Activated T-cell treated with anti-CD3 and anti-CD28 coated beads, Interleukin-2, amount 50 U/mL, for 24 hours (primary cell): ENCODE results near the gene C12orf56.
A peak's percentile ranks its signal among the peaks of the same experiment; 100 is the strongest.
"Not testable (repeated sequence)": the region's sequence is repeated elsewhere in the genome, so short reads cannot be mapped to it uniquely, and the experiment has no call there.

ENCODE experiments used
- DNase-seq: peaks from one replicate; pipeline ENCODE4 v3.0.0-alpha.2; 2020
- H3K27ac Mint-ChIP-seq: 2 replicates; pipeline ENCODE4 v1.8.0; 2020; ENCODE audit warnings: mild to moderate bottlenecking, mixed read lengths
- H3K27me3 Mint-ChIP-seq: 2 replicates; pipeline ENCODE4 v1.8.0; 2020; ENCODE audit warnings: mixed read lengths
- H3K36me3 Mint-ChIP-seq: 2 replicates; pipeline ENCODE4 v1.8.0; 2020; ENCODE audit warnings: low read depth, mixed read lengths
- H3K4me1 Mint-ChIP-seq: 2 replicates; pipeline ENCODE4 v1.8.0; 2020; ENCODE audit warnings: low read depth, mixed read lengths
- H3K4me3 Mint-ChIP-seq: 2 replicates; pipeline ENCODE4 v1.8.0; 2020; ENCODE audit warnings: mild to moderate bottlenecking, moderate library complexity, mixed read lengths
- H3K9me3 Mint-ChIP-seq: 2 replicates; pipeline ENCODE4 v1.8.0; 2020; ENCODE audit warnings: mixed read lengths

The C12orf56 gene

DNA sequence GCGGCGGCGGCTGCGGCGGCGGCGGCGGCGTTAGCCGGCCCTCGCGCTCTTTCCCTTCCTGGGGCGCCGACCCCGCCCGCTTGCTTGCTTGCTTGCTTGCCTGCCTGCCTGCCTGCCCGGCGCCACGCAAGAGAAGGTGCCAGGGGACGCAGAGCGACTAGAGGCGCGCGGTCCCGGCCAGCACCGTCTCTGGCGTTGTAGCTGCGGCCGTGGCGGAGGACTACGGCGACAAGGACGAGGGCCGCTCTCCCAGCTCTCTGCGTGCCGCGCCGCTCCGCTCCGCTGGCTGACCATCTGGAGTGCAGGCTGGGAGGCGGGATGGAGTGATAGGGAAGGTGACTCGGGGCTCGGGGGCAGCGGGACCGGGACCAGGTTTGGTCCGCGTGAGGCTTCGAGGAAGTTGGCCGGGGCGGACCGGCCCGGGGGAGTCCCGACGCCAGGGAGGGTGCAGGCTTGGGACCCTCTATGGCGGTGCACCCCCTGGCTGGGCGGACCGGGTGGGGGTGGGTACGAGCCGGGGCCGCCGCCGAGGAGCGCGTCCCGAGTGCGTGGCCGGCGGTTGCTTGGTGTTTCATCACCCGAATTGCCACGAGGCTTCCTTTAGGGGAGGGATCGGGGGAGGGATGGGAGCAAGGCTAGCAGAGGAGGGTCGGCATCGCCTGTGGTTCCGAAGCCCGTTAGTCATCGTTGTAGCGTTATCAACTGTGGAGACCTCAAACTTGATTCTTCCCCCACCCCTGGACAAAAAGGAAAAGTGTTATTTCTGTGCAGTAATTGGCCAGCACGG, 14.1 kb upstream of the C12orf56 start:
- Mint-ChIP-seq H3K27ac (peak overlapping the region; percentile 99), H3K9me3 (no peaks in the 10 kb centered on the region), H3K4me1 (peaks cover 53% of the 10 kb centered on the region), H3K27me3 (no peaks in the 10 kb centered on the region), H3K4me3 (peak overlapping the region; percentile 97), H3K36me3 (peaks cover 45% of the 10 kb centered on the region)
- DNase-seq: peak; percentile 83

DNA sequence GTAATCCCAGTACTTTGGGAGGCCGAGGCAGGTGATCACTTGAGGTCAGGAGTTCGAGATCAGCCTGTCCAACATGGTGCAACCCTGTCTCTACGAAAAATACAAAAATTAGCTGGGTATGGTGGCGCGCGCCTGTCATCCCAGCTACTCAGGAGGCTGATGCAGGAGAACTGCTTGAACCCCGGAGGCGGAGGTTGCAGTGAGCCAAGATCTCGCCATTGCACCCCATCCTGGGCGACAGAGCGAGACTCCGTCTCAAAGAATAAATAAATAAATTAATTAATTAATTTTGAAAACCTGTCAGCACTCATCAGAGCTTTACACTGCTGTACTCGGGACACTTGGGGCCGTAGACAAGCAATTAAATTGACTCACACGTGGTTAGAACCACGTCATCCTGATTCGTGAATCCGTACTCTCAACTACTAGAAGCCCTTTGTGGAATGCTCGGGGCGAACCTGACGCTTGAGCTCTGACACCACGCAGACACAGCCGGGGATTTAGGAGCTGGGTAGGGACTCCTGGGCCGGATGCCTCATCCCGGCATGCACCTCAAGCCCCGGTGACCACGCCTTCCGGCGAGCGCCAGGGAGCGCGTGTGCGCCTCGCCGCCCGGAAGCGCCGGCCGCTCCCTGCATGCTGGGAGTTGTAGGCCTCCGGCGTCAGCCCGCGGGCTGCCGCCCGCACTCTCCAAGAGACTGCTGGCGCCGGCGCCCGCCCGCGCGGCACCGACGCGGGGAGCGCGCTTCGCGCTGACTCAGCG, 13.3 kb upstream of the C12orf56 start, which contains the start of gene XPOT:
XPOT (plus strand) TSS at position 686 of the 763 bp plus-strand sequence. CDS start 5,644 bp downstream, outside the sequence.
- H3K36me3 Mint-ChIP-seq: peaks cover 37% of the 10 kb centered on the region
- no peaks in the 10 kb centered on the region for H3K27me3 Mint-ChIP-seq
- H3K4me1 Mint-ChIP-seq: peaks cover 52% of the 10 kb centered on the region
- peak within 1 kb of the TSS; percentile 97 for H3K4me3 Mint-ChIP-seq
- no peaks in the 10 kb centered on the region for H3K9me3 Mint-ChIP-seq
- DNase-seq: peak; percentile 93
- peak within 1 kb of the TSS; percentile 99 for H3K27ac Mint-ChIP-seq

- Mint-ChIP-seq H3K9me3 (no peaks in the 10 kb centered on the region), H3K36me3 (peaks cover 20% of the 10 kb centered on the region), H3K27me3 (no peaks in the 10 kb centered on the region), H3K27ac (no peak overlapping the region), H3K4me3 (no peak overlapping the region), H3K4me1 (peaks cover 39% of the 10 kb centered on the region)
- DNase-seq: no peak
These were observed 11.6 kb upstream of the C12orf56 start for GRCh38 chr12:64402181-64402580.

DNA sequence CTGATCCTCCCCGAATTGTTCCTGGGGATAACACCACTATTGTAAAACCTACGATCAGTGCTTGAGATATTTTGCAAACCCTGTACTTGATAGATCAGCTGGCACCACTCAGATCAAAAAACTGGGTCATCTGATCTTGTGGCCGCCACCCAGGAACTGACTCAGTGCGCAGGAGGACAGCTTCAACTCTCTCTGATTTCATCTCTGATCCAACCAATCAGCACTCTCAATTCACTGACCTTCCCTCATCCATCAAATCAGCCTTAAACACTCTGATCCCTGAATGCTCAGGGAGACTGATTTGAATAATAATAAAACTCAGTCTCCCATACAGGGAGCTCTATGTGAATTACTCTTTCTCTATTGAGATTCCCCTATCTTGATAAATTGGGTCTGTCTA, 9.5 kb upstream of the C12orf56 start:
- no peak for DNase-seq
- peaks cover 22% of the 10 kb centered on the region for H3K4me1 Mint-ChIP-seq
- H3K27ac Mint-ChIP-seq: peak overlapping the region; percentile 18
- no peaks in the 10 kb centered on the region for H3K27me3 Mint-ChIP-seq
- H3K36me3 Mint-ChIP-seq: peaks cover 5% of the 10 kb centered on the region
- no peaks in the 10 kb centered on the region for H3K9me3 Mint-ChIP-seq
- H3K4me3 Mint-ChIP-seq: no peak overlapping the region

DNA sequence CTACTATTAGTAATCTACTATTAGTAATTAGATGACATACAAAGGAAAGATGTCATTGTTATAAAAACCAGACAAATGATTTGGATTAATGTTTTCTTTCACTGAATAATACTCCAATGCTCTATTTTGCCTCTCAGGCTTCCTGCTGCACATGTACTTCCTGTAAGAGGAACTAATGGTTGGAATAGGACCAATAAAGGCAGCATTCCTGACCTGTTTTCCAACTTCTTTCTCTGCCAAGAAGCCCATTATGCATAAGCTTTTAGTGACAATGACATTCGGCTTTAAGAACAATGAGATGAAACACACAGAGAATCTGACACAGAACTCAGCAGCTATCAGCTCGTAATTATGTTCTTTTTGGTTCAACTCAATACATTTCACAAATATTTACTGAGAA, 5.2 kb upstream of the C12orf56 start:
- no peak overlapping the region for H3K4me3 Mint-ChIP-seq
- H3K27me3 Mint-ChIP-seq: peaks cover 8% of the 10 kb centered on the region

GRCh38 chr12:64392221-64392620, 1.7 kb upstream of the C12orf56 start:
- no peak overlapping the region for H3K4me3 Mint-ChIP-seq
- peaks cover 16% of the 10 kb centered on the region for H3K27me3 Mint-ChIP-seq
- no peaks in the 10 kb centered on the region for H3K9me3 Mint-ChIP-seq
- DNase-seq: no peak
- H3K36me3 Mint-ChIP-seq: no peaks in the 10 kb centered on the region
- peaks cover 10% of the 10 kb centered on the region for H3K4me1 Mint-ChIP-seq
- no peak overlapping the region for H3K27ac Mint-ChIP-seq

More for the DNA sequence above, 5.2 kb upstream of the C12orf56 start:
- Mint-ChIP-seq H3K27ac (no peak overlapping the region), H3K9me3 (no peaks in the 10 kb centered on the region), H3K36me3 (no peaks in the 10 kb centered on the region), H3K4me1 (peaks cover 14% of the 10 kb centered on the region)
- DNase-seq: no peak

DNA sequence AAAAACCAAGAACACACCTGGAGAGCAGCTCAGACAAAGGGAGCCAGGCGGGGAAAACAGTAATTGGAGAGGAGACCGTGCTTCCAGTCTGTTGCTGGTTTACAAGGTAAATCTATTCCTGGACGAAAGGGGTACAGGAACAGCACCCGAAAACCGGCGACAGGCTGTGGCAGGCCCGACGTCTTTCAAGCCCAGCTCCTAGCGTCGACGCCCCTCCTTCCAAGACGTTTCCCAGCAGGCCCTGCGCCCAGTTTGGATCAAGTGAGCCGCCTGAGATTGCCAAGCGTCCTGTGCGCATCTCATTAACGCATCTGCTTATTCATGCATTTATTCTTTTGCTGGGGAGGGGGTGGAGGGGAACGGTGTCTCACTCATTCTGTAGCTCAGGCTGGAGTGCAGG, 1.4 kb downstream of the C12orf56 start:
- Mint-ChIP-seq H3K27me3 (peaks cover 16% of the 10 kb centered on the region), H3K4me3 (no peak overlapping the region)
- no peak for DNase-seq

DNA sequence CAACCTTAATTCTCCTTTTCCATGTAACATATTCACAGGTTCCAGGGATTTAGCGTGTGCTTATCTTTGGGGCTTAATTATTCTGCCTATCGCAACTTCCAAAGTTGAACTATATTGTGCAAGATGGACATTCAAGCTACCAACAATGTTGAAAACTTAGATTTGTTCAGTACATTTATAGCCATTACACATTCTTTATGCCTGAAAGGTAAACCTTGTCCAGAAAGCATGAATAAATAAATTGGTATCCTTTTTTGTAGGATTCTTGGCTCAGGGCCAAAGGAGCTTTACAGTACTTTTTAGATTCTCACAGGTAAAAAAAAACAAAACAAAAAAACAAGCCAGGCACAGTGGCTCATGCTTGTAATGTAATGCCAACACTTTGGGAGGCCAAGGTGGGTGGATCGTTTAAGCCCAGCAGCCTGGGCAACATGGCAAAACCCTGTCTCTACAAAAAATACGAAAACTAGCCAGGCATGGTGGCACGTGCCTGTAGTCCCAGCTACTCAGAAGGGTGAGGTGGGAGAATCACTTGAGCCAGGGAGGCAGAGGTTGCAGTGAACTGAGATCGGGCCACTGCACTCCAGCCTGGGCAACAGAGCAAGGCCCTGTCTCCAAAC, 3.3 kb downstream of the C12orf56 start:
- Mint-ChIP-seq H3K27me3 (peaks cover 16% of the 10 kb centered on the region), H3K4me3 (no peak overlapping the region), H3K4me1 (peaks cover 39% of the 10 kb centered on the region)

More for the DNA sequence above, 1.4 kb downstream of the C12orf56 start:
- no peak overlapping the region for H3K27ac Mint-ChIP-seq
- peaks cover 33% of the 10 kb centered on the region for H3K4me1 Mint-ChIP-seq
- no peaks in the 10 kb centered on the region for H3K9me3 Mint-ChIP-seq
- no peaks in the 10 kb centered on the region for H3K36me3 Mint-ChIP-seq

DNA sequence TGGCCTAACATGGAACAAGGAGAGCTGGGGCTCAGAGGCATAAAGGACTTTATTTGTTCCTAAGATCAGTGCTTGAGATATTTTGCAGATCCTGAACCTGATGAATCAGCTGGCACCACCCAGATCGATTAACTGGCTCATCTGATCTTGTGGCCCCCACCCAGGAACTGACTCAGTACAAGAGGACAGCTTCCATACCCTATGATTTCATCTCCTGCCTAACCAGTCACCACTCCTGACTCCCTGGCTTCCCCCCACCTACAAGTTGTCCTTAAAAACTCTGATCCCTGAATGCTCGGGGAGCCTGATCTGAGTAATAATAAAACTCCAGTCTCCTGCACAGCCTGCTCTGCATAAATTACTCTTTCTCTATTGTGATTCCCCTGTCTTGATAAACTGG, 5.1 kb downstream of the C12orf56 start:
- peaks cover 13% of the 10 kb centered on the region for H3K9me3 Mint-ChIP-seq
- H3K4me1 Mint-ChIP-seq: peaks cover 33% of the 10 kb centered on the region
- peaks cover 6% of the 10 kb centered on the region for H3K27me3 Mint-ChIP-seq
- no peaks in the 10 kb centered on the region for H3K36me3 Mint-ChIP-seq
- peak; percentile 42 for DNase-seq
- peak overlapping the region; percentile 83 for H3K27ac Mint-ChIP-seq
- H3K4me3 Mint-ChIP-seq: peak overlapping the region; percentile 16

More for the DNA sequence above, 3.3 kb downstream of the C12orf56 start:
- Mint-ChIP-seq H3K36me3 (no peaks in the 10 kb centered on the region), H3K9me3 (no peaks in the 10 kb centered on the region), H3K27ac (peak overlapping the region; percentile 63)
- no peak for DNase-seq

GRCh38 chr12:64385019-64385418, 5.5 kb downstream of the C12orf56 start:
- Mint-ChIP-seq H3K36me3 (no peaks in the 10 kb centered on the region), H3K4me3 (peak overlapping the region; percentile 16), H3K27ac (peak overlapping the region; percentile 83), H3K27me3 (peaks cover 6% of the 10 kb centered on the region), H3K9me3 (peaks cover 18% of the 10 kb centered on the region), H3K4me1 (peaks cover 33% of the 10 kb centered on the region)
- no peak for DNase-seq

DNA sequence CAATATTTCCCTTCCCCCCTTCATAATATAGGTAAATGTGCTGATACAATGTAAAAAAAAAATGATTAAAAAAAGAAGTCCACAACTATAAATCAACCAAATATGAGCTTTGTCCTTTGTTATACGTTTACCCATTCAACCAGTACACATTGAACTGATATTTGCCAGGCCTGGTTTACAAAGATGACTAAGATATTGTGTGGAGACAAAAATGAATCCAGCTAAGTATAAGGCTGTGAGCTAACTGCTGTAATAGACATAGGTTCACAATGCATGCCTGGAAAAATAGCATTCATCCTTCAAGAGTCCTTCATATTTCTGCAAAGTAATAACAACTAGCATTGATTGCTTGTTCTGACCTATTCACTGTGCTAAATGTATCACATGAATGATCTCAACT, 6.9 kb downstream of the C12orf56 start:
- H3K36me3 Mint-ChIP-seq: no peaks in the 10 kb centered on the region
- no peak overlapping the region for H3K4me3 Mint-ChIP-seq
- H3K27me3 Mint-ChIP-seq: no peaks in the 10 kb centered on the region
- H3K4me1 Mint-ChIP-seq: peaks cover 31% of the 10 kb centered on the region
- no peak for DNase-seq
- no peak overlapping the region for H3K27ac Mint-ChIP-seq
- peaks cover 18% of the 10 kb centered on the region for H3K9me3 Mint-ChIP-seq

GRCh38 chr12:64362721-64363305, 27.7 kb downstream of the C12orf56 start:
- Mint-ChIP-seq H3K27ac (no peak overlapping the region), H3K4me3 (no peak overlapping the region), H3K36me3 (no peaks in the 10 kb centered on the region), H3K9me3 (no peaks in the 10 kb centered on the region), H3K27me3 (no peaks in the 10 kb centered on the region), H3K4me1 (no peaks in the 10 kb centered on the region)
- DNase-seq: no peak

GRCh38 chr12:64361173-64361572, 29.4 kb downstream of the C12orf56 start:
- not testable (repeated sequence) for H3K4me3 Mint-ChIP-seq, H3K4me1 Mint-ChIP-seq, H3K27me3 Mint-ChIP-seq, DNase-seq, H3K36me3 Mint-ChIP-seq, H3K27ac Mint-ChIP-seq, H3K9me3 Mint-ChIP-seq

DNA sequence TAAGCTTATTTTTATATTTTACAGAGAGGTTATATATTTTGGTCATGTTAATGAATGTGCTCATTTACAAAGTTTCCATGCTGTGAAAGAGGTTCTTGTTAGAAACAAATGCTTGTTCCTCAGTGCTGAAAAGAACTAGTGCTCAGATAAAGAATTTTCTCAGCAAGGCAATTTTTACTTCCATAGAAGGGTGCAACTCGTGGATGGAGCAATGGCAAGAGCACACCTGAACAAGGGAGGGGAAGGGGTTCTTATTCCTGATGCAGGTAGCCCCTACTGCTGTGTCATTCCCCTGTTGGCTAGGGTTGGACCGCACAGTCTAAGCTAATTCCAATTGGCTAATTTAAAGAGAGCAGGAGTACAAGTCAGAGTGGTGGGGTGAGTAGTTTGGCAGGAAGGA, 34.3 kb downstream of the C12orf56 start:
- H3K4me3 Mint-ChIP-seq, H3K27me3 Mint-ChIP-seq, H3K36me3 Mint-ChIP-seq, H3K27ac Mint-ChIP-seq, H3K9me3 Mint-ChIP-seq, H3K4me1 Mint-ChIP-seq, DNase-seq: not testable (repeated sequence)
